Keratinocyte (primary cell): ENCODE results near the gene CYP2F1. TPM values are rescaled to one million over a fixed set of nuclear protein-coding genes. Genes with fewer than 3 reads are reported as not detected.
A peak's percentile ranks its signal among the peaks of the same experiment; 100 is the strongest.
"Not testable (repeated sequence)": the region's sequence is repeated elsewhere in the genome, so short reads cannot be mapped to it uniquely, and the experiment has no call there.

Experiments
- DNase-seq: peaks from one replicate; pipeline ENCODE4 v3.0.0-alpha.2; 2011; ENCODE audit warnings: low read depth, missing footprints, low spot score
- FAIRE-seq: peaks from 2 replicates; lab custom pipeline; 2011; peaks lifted over from hg19 to GRCh38; lab: Jason Lieb, UNC
- H2AFZ ChIP-seq: 2 replicates; pipeline ENCODE4 v1.6.0; 2012; ENCODE audit warnings: low read length, control low read depth, inconsistent platforms; ENCODE audit not compliant: control insufficient read depth
- H3K27ac ChIP-seq: 2 replicates; pipeline ENCODE4 v1.5.1; 2011; ENCODE audit warnings: low read length; ENCODE audit not compliant: control insufficient read depth, insufficient read depth
- H3K27me3 ChIP-seq: 3 replicates; pipeline ENCODE4 v1.6.0; 2011; ENCODE audit warnings: low read length; ENCODE audit not compliant: control insufficient read depth, insufficient read depth; ENCODE audit errors: extremely low read depth
- H3K36me3 ChIP-seq, 2 experiments: 2 replicates in 1 of 2; 3 replicates in 1 of 2; pipeline ENCODE4 v1.5.1; 2011; ENCODE audit warnings: low read length in 2 of 2, mild to moderate bottlenecking in 1 of 2; ENCODE audit not compliant: control insufficient read depth in 2 of 2, insufficient read depth in 2 of 2; ENCODE audit errors: extremely low read depth in 1 of 2
- H3K4me1 ChIP-seq: 3 replicates; pipeline ENCODE4 v1.5.1; 2011; ENCODE audit warnings: low read length; ENCODE audit not compliant: control insufficient read depth, insufficient read depth; ENCODE audit errors: extremely low read depth
- H3K4me2 ChIP-seq: 3 replicates; pipeline ENCODE4 v1.6.0; 2011; ENCODE audit warnings: low read depth, low read length; ENCODE audit not compliant: control insufficient read depth, insufficient read depth; ENCODE audit errors: extremely low read depth
- H3K4me3 ChIP-seq, 3 experiments: fragments of 200-600 bp in 1 of 3; sonication (generic) in 1 of 3; 2 replicates in 2 of 3; 3 replicates in 1 of 3; pipeline ENCODE4 v1.5.1; 2011 to 2016; ENCODE audit warnings: low read length in 3 of 3, mild to moderate bottlenecking in 3 of 3, control low read depth in 2 of 3, inconsistent platforms in 1 of 3, low read depth in 1 of 3, mixed read lengths in 1 of 3, mixed run types in 1 of 3, moderate library complexity in 1 of 3; ENCODE audit not compliant: control insufficient read depth in 2 of 3, insufficient read depth in 2 of 3; ENCODE audit errors: extremely low read depth in 1 of 3
- H3K79me2 ChIP-seq: 2 replicates; pipeline ENCODE4 v1.6.0; 2012; ENCODE audit warnings: low read length; ENCODE audit not compliant: control insufficient read depth, insufficient read depth
- H3K9ac ChIP-seq: 3 replicates; pipeline ENCODE4 v1.6.0; 2011; ENCODE audit warnings: low read length; ENCODE audit not compliant: control insufficient read depth, insufficient read depth; ENCODE audit errors: extremely low read depth
- H3K9me1 ChIP-seq: 3 replicates; pipeline ENCODE4 v1.6.0; 2011; ENCODE audit warnings: low read length; ENCODE audit not compliant: control insufficient read depth, insufficient read depth; ENCODE audit errors: extremely low read depth
- H3K9me3 ChIP-seq: 2 replicates; pipeline ENCODE4 v1.5.1; 2012; ENCODE audit warnings: low read depth, low read length; ENCODE audit not compliant: control insufficient read depth
- H4K20me1 ChIP-seq: 3 replicates; pipeline ENCODE4 v1.6.0; 2011; ENCODE audit warnings: low read length; ENCODE audit not compliant: control insufficient read depth, insufficient read depth; ENCODE audit errors: extremely low read depth
- CTCF ChIP-seq, 3 experiments: IDR thresholded peaks in 1 of 3; conservative IDR thresholded peaks in 1 of 3; optimal IDR thresholded peaks in 1 of 3; 2 replicates in 2 of 3; 3 replicates in 1 of 3; pipeline versions ENCODE3 to v1.5.1; 2011; ENCODE audit warnings: low read length in 3 of 3, mild to moderate bottlenecking in 3 of 3, moderate library complexity in 2 of 3, control low read depth in 1 of 3, inconsistent platforms in 1 of 3; ENCODE audit not compliant: insufficient read depth in 2 of 3; ENCODE audit errors: extremely low read depth in 1 of 3
- EZH2 ChIP-seq: IDR thresholded peaks from one replicate; pipeline ENCODE4 v1.6.1; 2012; ENCODE audit warnings: inconsistent platforms, mild to moderate bottlenecking, low read length, moderate library complexity
- dilution Hi-C: fragments of 300-500 bp; cut with MboI; formaldehyde crosslinking; loops from one replicate; pipeline ENCODE4 v1.7.0; 2020; ENCODE audit warnings: low sequenced_read_pairs; ENCODE audit not compliant: extremely low pct_ligation_motif_present
- polyA plus RNA-seq, 5 experiments: library from polyadenylated mRNA; depleted of rRNA in 3 of 5; stranded (reverse) in 3 of 5; stranded (forward) in 1 of 5; unstranded in 1 of 5; fragments of >200 nt; gene quantifications; 1 replicate in 1 of 5; 2 replicates in 3 of 5; 3 replicates in 1 of 5; pipeline versions ENCODE4 v1.2.1 to v1.2.3, GENCODE V29; 2011 to 2012; ENCODE audit warnings: missing spikeins in 2 of 5, low read depth in 1 of 5, low replicate concordance in 1 of 5

Gene CYP2F1
- polyA plus RNA-seq, 1 donor (not counting 4 experiments of a cell fraction or from before 2014, with no cell fraction given), result not detected

- H3K4me1 ChIP-seq, result no peaks in the 10 kb centered on the region
- H4K20me1 ChIP-seq, result no peaks in the 10 kb centered on the region
- no peaks in the 10 kb centered on the region for H3K27me3 ChIP-seq
- no peak overlapping the region for H3K27ac ChIP-seq
- DNase-seq (no peak), FAIRE-seq (no peak)
- TF ChIP-seq CTCF (optimal IDR thresholded peaks at IDR 0.05 in 1 of 3, IDR thresholded peaks at IDR 0.05 in 1 of 3, conservative IDR thresholded peaks at IDR 0.05 in 1 of 3; ENCODE audit: extremely low read depth in 1 of 3, insufficient read depth in 2 of 3, low read length in 3 of 3), result no peak
- TF ChIP-seq EZH2, result no peak
- no peaks in the 10 kb centered on the region for H3K36me3 ChIP-seq
- no peaks in the 10 kb centered on the region for H3K9me3 ChIP-seq
- H3K9me1 ChIP-seq, result no peaks in the 10 kb centered on the region
- no peak overlapping the region for H3K9ac ChIP-seq
- H2AFZ ChIP-seq, result no peak overlapping the region
- no peak overlapping the region for H3K4me2 ChIP-seq
- dilution Hi-C loops, result no loop called here
- H3K79me2 ChIP-seq, result no peaks in the 10 kb centered on the region
- H3K4me3 ChIP-seq, result no peak overlapping the region
Measured at GRCh38 chr19:41123716-41124294, 9.6 kb downstream of the CYP2F1 start.

GRCh38 chr19:41126765-41127203, 12.6 kb downstream of the CYP2F1 start:
- H3K4me2 ChIP-seq, dilution Hi-C loops, H3K79me2 ChIP-seq, H3K27me3 ChIP-seq, H3K9me3 ChIP-seq, DNase-seq, H3K36me3 ChIP-seq, H4K20me1 ChIP-seq, H3K27ac ChIP-seq, H2AFZ ChIP-seq, H3K9ac ChIP-seq, H3K4me1 ChIP-seq, H3K9me1 ChIP-seq, H3K4me3 ChIP-seq: not testable (repeated sequence)
- FAIRE-seq, result peak; percentile 56
- TF ChIP-seq CTCF (optimal IDR thresholded peaks at IDR 0.05 in 1 of 3, IDR thresholded peaks at IDR 0.05 in 1 of 3, conservative IDR thresholded peaks at IDR 0.05 in 1 of 3; ENCODE audit: extremely low read depth in 1 of 3, insufficient read depth in 2 of 3, low read length in 3 of 3), result peak; percentile 15 to 47 (median 34)

GRCh38 chr19:41127362-41127761, 13.1 kb downstream of the CYP2F1 start:
- FAIRE-seq, DNase-seq, H3K4me2 ChIP-seq, H3K9me1 ChIP-seq, H3K9ac ChIP-seq, H3K9me3 ChIP-seq, H3K79me2 ChIP-seq, H3K36me3 ChIP-seq, H4K20me1 ChIP-seq, H3K27me3 ChIP-seq, dilution Hi-C loops, H3K4me3 ChIP-seq, H2AFZ ChIP-seq, H3K4me1 ChIP-seq, H3K27ac ChIP-seq: not testable (repeated sequence)
